Vagina (tissue), 1 donor: Measurements from ENCODE around the gene ERAS. TPM values are rescaled to one million over a fixed set of nuclear protein-coding genes. Genes with fewer than 3 reads are reported as not detected.

Source experiments
- small RNA-seq: library from RNA; depleted of rRNA; stranded (forward); fragments of <200 nt; gene quantifications from one replicate; pipeline ENCODE3, GENCODE V24; 2016
- total RNA-seq: library from RNA; depleted of rRNA; stranded (reverse); fragments of >200 nt; gene quantifications from one replicate; pipeline ENCODE4 v1.2.3, GENCODE V29; 2016

ERAS gene
- total RNA-seq, 1 donor from 2014 or later, result not detected

Small RNA genes within 50 kb of the gene (small RNA-seq; reads per million reads assigned to genes)
- not detected for gene RNU6-29P

Other genes starting within 250 kb of the ERAS start
- 111 TPM for gene WDR13, start 229.0 kb upstream of the ERAS start, total RNA-seq
- 4.4 TPM for gene WAS, start 142.7 kb upstream of the ERAS start, total RNA-seq
- gene SUV39H1, start 129.8 kb upstream of the ERAS start, total RNA-seq, result 2.2 TPM
- not detected for gene GLOD5, start 64.8 kb upstream of the ERAS start, total RNA-seq
- gene GATA1, start 39.9 kb upstream of the ERAS start, total RNA-seq, result 1.2 TPM
- gene HDAC6, start 24.4 kb upstream of the ERAS start, total RNA-seq, result 67.8 TPM
- 15.0 TPM for gene PCSK1N, start 9.1 kb downstream of the ERAS start, total RNA-seq
- gene TIMM17B, start 71.3 kb downstream of the ERAS start, total RNA-seq, result 43.5 TPM
- gene PQBP1, start 71.4 kb downstream of the ERAS start, total RNA-seq, result 67.5 TPM
- 7.1 TPM for gene SLC35A2, start 85.1 kb downstream of the ERAS start, total RNA-seq
- gene PIM2, start 92.5 kb downstream of the ERAS start, total RNA-seq, result 11.5 TPM
- gene OTUD5, start 131.1 kb downstream of the ERAS start, total RNA-seq, result 44.7 TPM
- 2.0 TPM for gene KCND1, start 145.3 kb downstream of the ERAS start, total RNA-seq
- gene GRIPAP1, start 175.8 kb downstream of the ERAS start, total RNA-seq, result 27.5 TPM
- gene TFE3, start 216.8 kb downstream of the ERAS start, total RNA-seq, result 87.4 TPM
- gene CCDC120, start 232.5 kb downstream of the ERAS start, total RNA-seq, result 8.6 TPM
- gene PRAF2, start 247.5 kb downstream of the ERAS start, total RNA-seq, result 24.1 TPM